NCI-H1417 treated with DMSO at 0.1 percent for 48 hours (cell line): Measurements from ENCODE around the gene WDR82.

Source experiments
- DNase-seq: peaks from one replicate; lab custom pipeline; 2025; lab: John Stamatoyannopoulos, UW

The WDR82 gene

DNA sequence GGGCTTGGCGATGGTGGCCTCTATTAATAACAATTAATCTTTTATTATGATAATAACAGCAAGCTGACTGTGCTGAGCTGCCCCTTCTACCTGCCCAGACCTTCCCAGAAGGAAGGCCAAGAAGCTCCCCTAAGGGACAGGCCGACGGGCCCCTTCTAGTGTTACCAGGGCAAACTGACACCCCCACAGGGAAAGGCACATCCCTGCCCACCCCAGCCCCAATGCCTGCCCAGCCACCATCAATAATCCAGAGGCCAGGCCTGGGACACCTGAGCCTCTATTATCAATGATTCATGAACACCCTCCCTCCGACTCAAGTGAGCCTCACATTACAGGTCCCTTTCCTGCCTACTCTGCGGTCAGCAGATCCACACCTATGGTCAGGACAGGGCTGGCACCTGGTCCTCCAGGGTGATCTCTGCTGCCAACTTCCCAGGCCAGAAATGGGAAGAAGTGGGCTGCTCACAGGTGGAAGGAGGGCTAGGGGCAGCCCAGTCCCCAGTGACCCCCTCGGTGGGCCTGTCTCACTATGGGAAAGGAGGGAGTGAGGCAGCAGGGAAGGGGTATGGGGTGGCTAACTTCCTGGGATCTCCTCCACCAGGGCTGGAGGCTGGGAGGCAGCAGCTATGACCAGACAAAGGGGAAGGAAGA, 41.3 kb downstream of the WDR82 start:
- no peak for DNase-seq

DNA sequence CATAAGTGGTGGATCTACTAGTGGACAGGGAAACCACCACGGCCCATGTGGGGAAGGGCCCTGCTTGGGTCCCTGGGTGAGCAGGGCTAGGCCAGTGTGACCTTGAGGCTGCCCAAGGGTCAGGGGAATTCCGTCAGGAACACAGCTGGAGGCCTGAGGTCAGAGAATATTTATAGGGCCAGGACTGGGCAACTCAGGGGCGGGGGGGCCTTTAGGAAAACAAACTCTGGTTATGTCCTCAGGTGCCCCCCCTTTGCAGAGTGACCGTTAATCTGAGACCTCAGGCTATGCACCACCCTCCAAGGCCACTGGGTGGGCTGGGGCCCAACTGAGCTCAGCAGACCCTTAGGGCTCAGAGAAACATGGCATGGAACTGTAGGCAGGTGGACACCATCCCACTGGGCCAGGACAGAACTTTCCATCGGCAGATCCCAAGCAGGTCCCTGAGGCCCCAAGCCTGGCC, 42.0 kb downstream of the WDR82 start:
- DNase-seq = no peak

DNA sequence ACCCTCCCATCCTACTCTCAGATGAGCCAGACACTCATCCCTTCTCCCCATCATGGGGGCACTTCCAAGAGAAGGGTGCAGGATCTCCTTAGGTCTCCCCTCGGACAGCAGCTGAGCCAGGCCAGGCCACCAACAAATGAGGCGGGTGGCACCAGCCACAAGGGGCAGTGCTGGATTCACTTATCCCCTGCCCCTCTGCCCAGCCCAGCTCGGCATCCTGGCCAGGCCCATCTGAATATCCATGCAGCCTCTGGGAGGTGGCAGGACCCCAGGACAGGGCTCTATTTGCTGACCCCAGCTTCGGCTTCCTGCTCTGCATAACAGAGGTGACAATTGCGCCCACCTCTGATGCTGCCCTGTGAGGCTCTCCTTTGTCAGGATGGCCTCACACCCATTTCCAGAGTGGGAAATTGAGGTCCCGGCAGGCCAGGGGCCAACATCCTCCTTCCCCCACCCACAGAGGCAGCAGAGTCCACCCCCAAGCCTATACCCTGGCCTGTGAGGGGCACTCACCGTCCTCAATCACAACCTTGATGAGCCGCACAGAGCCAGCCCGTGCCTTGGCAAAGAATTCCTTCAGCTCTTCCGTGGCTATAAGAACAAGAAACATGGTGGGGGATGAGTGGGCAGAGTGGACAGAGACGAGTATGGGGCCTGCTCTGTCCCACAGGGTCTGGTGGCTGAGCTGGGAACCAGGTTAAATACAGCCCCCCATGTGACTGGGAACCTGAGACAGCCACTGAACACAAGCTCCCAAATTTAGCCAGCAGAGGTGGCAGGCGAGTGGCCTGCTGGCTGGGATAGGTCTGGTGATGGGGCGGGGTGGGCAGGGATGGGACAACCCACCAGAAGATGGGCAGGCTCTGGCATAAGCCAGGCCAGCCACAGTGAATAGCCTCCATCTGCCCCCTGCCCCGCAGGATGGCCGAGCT, 43.7 kb downstream of the WDR82 start:
- DNase-seq = no peak

DNA sequence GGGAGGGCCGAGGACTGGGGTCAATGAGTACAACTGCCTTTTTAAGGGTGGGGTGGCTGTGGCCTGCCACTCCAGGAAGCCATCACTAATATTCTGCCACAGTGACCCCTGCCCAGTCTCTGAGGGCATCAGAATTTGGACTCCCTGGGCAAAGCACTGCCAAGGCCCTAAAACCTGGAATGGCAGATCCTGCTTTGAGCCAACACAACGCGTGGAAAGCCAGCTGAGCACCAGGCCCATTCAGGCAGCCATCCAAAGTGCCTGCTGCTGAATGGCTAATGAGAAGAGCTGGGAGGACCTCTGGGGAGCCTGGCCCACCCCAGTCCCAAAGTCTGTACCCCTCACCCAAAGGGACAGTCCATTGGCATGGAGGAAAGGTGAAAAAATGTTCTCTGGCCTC, 44.5 kb downstream of the WDR82 start:
- DNase-seq = no peak

DNA sequence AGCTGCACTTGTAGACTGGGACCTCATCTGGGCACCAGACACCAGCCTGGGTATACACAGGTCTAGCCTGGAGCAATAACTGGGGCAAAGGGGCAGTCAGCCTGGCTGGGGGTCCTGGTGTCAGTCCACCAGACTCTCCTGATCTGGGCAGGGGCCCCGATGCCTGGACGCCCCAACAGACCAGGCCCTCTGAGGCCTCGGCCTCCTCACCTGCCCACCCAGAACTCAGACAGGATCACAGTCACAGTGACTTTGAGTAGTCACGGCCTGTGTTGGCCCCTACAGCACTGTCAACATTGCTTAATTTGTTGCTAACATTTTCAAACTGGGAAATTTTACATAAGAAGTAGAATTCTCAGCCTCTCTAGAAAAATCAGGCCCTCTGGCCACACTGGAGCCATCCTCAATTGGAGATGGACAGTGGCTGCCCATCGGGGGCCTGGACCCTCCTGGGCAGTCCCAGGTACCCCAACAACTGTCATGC, 45.3 kb downstream of the WDR82 start:
- DNase-seq = no peak

DNA sequence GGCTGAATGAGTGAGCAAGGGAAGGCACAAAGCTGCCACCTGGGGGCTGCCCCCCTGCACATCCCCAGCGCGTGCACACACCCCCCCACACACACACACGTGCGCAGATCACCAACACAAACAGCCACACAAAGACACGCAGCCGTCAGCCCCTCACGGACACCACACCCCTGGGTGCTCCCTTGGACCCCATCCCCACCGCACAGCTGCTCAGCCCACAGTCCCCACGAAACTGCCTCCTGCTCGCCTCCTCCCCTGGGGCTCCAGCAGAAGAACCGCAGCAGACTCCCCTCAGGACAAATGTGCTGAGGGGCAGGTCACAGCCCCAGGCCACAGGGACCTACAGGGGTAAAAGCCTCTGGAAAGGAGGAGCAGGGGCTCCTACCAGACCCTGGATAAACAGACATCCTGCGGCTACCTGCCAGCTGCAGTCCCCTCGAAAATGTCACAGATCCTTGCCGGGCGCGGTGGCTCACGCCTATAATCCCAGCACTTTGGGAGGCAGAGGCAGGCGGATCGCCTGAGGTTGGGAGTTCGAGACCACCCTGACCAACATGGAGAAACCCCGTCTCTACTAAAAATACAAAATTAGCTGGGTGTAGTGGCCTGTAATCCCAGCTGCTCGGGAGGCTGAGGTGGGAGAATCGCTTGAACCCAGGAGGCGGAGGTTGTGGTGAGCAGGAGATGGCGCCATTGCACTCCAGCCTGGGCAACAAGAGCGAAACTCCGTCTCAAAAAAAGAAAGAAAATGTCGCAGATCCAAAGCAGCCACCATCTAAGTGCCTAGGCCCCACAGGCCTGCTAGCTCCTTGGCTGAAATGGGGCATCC, 46.0 kb downstream of the WDR82 start:
- no peak for DNase-seq

DNA sequence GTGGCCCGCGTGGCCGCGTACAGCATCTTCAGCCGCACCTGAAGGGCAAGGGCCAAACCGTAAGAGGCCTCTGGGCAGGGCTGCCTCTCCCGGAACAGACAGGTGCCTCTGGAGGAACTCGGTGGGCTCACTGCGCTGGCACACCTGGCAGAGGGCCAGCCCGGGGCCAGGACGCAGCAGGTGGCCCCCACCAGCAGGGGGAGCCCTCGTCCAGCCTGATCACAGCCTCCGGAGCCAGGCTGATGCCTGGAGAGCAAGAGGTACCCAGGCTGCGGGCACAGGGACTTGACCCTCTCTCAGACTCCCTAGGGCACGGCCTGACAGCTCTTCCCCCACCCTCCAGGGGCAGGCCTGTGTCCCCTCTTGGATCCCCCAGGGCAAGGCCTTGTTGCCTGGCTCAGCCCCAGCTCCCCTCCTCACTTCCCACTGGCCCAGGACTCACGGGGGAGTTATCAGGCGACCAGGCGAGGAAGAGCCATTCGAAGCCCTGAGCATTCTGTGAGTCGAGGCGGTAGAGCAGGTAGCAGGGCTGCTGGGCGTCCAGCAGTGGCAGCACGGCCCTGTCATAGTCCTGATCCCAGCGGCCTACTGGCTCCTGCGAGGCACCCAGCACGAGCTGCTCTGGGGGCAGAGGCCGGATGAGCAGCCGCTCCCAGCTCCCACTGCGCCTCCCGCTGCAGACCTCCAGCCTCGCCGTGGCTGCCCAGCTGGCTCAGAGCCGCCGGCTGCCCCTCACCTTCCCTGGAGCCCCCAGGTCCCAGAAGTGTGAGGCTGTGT, 46.8 kb downstream of the WDR82 start:
- no peak for DNase-seq

DNA sequence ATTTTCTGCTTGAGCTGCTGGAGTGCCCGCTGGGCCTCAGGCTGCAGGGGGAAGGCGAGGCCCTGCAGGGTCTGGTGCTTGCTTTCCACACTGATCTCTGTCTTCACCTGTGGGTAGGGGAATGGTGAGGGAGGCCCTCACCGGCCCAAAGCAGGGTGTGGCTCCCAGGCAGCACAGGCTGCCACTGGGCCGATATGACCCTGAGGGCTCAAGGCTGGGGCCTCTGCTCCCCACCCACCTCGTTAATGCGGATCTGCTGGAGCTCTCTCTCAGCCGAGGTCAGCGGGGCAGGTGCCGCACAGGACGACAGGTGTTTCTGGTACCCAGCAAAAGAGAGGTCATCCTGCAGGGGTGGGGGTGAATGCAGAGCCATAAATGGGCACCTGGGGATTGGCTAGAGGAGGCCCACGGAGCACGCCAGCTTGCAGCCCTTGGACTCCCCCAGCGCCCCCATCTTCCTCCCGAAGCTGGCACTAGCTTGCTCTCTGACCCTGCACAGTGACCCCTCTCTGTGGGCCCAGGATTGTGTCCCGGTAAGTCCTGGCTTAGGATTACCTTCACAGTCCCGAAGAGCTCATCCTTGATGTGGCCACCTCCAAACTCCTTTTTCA, 47.5 kb downstream of the WDR82 start:
- DNase-seq = no peak

DNA sequence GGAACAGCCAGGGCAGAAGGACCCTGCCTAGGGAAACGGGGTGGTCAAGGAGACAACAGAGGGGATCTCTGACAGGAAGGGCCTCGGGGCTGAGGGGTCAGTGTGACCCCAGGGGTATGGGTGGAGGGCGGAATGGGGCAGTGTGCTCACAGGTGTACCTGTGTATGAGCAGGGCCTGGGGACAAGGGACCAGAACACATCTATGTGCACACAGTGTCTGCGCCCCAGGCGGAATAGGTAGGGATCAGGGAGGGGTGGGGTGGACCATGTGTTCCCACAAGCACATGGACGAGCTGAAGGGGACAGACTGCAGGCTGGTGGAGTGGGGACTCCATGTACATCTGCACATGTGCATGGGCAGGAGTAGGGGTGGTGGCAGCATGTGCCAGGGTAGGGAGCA, 48.0 kb downstream of the WDR82 start:
- DNase-seq = no peak

DNA sequence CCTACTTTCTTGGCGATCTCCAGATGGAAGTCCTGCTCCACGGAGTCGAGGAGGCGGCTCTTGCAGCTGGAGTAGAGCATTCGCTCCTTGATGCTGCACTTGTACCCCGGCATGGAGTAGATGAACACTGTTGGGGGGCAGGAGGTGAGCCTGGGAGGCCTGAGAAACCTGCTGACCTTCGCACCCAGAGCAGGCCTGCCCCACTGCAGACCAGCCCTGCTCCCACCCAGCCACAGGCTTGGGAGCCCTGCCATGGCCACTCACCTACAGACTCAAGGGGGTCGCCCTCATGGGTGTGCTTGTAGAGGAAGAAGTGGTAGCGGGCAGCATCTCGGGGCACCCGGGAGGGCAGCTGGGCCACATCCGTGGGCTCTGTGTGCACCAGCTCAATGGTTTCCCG, 48.8 kb downstream of the WDR82 start:
- no peak for DNase-seq

DNA sequence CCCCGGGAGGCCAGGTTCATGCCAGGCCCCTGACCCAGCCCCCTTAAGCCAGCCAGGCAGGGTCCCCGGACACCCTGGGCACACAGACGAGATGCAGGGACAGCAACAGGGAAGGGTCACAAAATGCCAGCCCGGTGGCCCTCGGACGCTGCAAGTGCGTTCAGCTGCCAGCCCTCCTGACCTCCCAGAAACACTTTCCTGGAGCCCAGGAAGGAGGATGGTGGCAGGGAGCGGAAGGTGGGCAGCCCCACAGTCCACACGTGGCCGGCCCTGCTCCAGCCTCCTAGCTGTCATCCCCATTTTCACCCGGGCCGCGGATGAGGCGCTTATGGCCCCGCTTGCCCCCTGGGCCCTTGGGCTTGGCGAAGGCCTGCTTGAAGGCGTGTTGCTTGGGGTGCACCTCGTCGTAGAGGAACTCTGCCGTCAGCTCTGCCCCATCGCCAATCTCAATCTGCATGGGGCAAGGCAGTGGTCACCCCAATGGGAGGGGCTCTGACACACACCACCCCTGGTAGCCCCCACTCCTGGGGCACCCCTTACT, 49.6 kb downstream of the WDR82 start:
- DNase-seq = no peak

DNA sequence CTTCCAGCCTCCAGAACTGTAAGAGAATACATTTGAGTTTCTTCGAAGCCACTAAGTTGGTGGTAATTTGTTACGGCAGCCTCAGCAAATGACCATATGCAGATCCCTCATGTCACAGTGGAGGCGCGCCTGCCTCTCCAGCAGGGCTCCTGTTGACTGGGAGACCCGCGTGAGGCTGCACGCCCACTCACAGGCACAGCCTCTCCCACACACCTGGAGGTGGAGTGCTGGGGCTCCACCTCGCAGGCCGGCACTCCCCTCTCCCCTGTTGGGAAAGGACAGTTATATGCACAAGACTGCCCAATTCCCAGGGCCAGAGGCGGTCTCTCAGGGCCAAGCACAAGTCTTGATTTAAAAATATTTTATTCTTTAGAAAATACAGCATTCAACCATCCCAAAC, 50.2 kb downstream of the WDR82 start:
- DNase-seq = no peak

DNA sequence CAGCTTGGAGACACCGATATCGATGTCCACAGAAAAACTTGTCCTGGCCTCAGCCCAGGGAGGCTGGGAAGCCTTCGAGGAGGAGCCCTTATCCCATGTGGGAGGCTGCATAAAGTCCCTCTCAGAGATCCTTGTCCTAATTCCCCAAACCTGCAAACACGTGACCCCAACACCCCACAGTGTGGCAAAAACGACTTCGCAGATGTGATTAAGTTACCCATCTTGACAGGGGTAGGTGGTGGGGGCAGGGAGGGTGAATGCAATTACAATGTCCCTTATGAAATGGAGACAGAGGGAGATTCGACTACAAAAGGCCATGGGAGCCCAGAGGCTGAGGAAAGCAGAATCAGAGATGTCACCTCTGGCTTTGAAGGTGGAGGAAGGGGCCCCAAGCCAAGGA, 50.7 kb downstream of the WDR82 start:
- no peak for DNase-seq

DNA sequence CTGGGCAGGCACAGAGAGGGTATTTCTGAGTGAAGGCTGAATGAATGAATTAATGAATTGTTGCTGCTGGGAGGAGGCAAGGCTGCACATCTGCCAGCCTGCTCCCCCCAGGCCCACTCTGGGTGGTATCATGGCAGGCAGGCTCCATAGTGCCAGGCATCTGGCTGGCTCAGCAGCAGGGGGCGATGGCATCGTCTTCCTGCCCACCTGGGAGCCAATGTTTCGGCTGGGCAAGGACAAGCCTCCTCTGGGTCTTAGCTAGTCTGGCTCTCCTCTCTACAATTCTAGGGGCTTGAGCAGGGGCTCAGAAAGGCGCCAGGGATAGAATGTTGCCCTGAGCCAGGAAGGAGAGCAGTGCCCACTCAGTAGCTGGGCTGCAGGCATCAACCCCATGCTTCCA, 51.3 kb downstream of the WDR82 start:
- no peak for DNase-seq

DNA sequence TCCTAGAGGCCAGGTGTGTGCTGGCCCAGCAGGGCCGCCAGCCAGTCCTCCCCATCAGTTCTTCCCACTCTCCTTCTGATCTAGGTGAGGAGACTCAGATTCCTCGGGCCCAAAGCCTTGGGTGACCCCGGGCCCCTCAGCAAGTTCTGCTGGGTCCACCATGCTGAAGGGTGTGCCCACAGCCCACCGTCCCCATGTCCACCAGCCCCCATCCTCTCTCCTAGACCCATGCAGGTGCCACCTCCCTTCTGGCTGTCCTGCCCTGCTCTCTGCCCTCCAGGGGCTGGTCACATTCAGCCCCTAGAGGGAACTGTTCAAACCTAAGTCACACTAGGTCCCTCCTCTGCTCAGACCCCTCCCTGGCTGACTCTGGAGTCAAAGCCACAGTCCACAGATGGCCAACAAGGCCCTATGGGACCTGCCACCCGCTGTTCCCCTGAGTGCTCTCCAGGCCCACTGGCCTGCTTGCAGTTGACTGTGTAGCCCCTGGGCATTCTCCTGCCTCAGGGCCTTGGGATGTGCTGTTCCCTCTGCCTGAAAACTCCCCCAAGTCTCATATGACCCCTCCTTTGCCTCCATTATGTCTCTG, 52.1 kb downstream of the WDR82 start:
- DNase-seq = no peak

DNA sequence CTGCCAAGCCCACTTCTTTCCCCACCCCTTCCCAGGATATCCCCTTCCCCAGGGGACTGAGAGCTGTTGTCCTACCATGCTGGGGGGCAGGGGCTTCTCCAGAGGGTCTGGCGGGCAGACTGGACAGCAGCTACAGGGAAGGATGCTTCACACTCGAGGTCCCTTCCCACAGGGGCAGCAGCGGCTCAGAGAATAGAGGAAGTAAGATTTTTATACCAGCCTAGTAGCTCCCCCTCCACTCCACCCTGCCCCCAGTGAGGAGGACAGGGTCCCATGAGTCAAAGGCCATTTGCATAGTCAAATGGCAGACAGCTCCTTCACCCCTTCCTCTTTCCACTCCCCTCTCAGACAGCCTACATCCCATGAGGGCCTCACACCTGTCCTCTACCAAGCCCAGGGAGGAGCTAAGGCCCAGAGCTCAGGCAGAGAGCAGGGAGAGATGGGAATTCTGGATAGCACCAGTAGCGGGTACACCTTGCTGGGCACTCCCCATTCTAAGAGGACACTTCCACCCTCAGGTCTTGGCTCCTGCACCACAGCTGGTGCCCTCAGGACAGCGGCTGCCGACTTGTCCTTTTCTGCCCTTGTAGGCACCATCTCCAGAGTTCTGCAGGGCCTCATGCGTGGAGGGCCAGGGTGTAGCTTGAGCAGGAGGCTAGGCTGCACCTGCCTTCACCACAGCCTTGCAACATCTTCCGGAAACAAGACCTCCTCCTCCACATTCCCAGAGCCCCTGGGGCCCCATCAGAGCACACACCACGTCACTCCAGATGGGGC, 52.8 kb downstream of the WDR82 start, which contains the start of gene TLR9:
TSS of gene TLR9 (minus strand) at position 194 of the 777 bp plus-strand sequence. CDS start at position 78, 116 bp downstream.
- DNase-seq = no peak

DNA sequence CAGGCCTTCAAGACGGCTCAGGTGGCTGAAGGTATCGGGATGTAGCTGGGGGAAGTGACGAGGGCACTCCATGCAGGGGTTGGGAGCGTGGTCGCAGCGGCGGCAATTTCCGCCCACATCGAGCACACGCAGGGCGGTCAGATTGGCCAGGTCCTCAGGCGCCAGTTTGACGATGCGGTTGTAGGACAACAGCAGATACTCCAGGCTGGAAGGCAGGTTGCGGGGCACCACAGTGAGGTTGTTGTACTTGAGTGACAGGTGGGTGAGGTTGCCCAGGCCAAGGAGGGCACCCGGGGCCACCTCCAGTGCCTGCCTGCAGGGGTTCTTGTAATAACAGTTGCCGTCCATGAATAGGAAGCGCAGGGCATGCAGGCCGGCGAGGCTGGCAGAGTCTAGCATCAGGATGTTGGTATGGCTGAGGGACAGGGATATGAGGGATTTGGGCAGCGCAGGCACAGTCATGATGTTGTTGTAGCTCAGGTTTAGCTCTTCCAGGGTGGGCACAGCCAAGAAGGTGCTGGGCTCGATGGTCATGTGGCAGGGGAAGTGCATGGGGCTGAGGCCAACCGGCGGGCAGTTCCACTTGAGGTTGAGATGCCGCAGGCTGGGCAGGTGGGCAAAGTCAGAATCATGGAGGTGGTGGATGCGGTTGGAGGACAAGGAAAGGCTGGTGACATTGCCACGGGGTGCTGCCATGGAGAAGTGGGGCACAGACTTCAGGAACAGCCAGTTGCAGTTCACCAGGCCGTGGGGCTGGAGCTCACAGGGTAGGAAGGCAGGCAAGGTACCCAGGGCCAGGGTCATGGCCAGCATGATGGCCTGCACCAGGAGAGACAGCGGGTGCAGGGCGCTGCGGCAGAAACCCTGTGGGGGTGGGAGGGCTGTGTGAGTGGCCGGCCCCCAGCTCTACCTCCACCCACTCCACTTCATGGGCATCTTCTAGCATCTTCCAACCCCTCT, 54.7 kb downstream of the WDR82 start:
- DNase-seq = no peak
